Brain microvascular endothelial cell (primary cell): Measurements from ENCODE around the gene IQSEC1.

Experiments
- DNase-seq: peaks from one replicate; pipeline ENCODE4 v3.0.0-alpha.2; 2020
- H3K27ac ChIP-seq: fragments of 250-450 bp; sonication (Bioruptor Pico); 2 replicates; pipeline ENCODE4 v1.5.1; 2020; ENCODE audit warnings: mild to moderate bottlenecking, moderate library complexity
- H3K27me3 ChIP-seq: fragments of 250-450 bp; sonication (Bioruptor Pico); replicated peaks from 2 replicates; pipeline ENCODE4 v1.5.1; 2020; ENCODE audit warnings: mild to moderate bottlenecking
- H3K36me3 ChIP-seq: fragments of 250-450 bp; sonication (Bioruptor Pico); replicated peaks from 2 replicates; pipeline ENCODE4 v1.5.1; 2020; ENCODE audit warnings: mild to moderate bottlenecking
- H3K4me3 ChIP-seq: 2 replicates; pipeline ENCODE4 v1.5.1; 2011; ENCODE audit warnings: low read depth, mild to moderate bottlenecking, control low read depth, low read length, moderate library complexity
- CTCF ChIP-seq: IDR thresholded peaks from 2 replicates; pipeline ENCODE4 v1.5.1; 2011; ENCODE audit warnings: low read depth, mild to moderate bottlenecking, moderate library complexity, low read length, control low read depth, inconsistent platforms; ENCODE audit errors: missing control alignments
- in situ Hi-C: cut with HindIII; loops from 2 replicates; pipeline ENCODE4 v1.10.0; 2017; ENCODE audit warnings: low sequenced_read_pairs, low pct_ligation_motif_present

The IQSEC1 gene

GRCh38 chr3:12893247-12893646, 180.0 kb downstream of the IQSEC1 start:
- Histone ChIP-seq H3K27ac (no peak overlapping the region), H3K36me3 (no peaks in the 10 kb centered on the region), H3K27me3 (peaks cover 8% of the 10 kb centered on the region), H3K4me3 (no peak overlapping the region)
- no peak for TF ChIP-seq CTCF
- DNase-seq: no peak
- in situ Hi-C loops: no loop called here

GRCh38 chr3:12892840-12893189, 180.4 kb downstream of the IQSEC1 start:
- DNase-seq: no peak
- no peak overlapping the region for H3K27ac ChIP-seq
- in situ Hi-C loops: no loop called here
- TF ChIP-seq CTCF: no peak
- no peak overlapping the region for H3K4me3 ChIP-seq
- peaks cover 8% of the 10 kb centered on the region for H3K27me3 ChIP-seq
- H3K36me3 ChIP-seq: no peaks in the 10 kb centered on the region

GRCh38 chr3:12891985-12892839, 181.0 kb downstream of the IQSEC1 start:
- peaks cover 10% of the 10 kb centered on the region for H3K27me3 ChIP-seq
- peak; percentile 88 for TF ChIP-seq CTCF
- H3K36me3 ChIP-seq: no peaks in the 10 kb centered on the region
- peak; percentile 44 for DNase-seq
- H3K4me3 ChIP-seq: peak overlapping the region; percentile 12
- in situ Hi-C loops: no loop called here
- H3K27ac ChIP-seq: no peak overlapping the region

- Histone ChIP-seq H3K27me3 (peaks cover 10% of the 10 kb centered on the region), H3K36me3 (no peaks in the 10 kb centered on the region), H3K4me3 (peak overlapping the region; percentile 12), H3K27ac (no peak overlapping the region)
- in situ Hi-C loops: no loop called here
- no peak for DNase-seq
- no peak for TF ChIP-seq CTCF
These were observed 181.7 kb downstream of the IQSEC1 start for GRCh38 chr3:12891391-12891984.

- in situ Hi-C loops: no loop called here
- Histone ChIP-seq H3K4me3 (no peak overlapping the region), H3K27ac (no peak overlapping the region), H3K27me3 (peaks cover 10% of the 10 kb centered on the region), H3K36me3 (no peaks in the 10 kb centered on the region)
- no peak for DNase-seq
- no peak for TF ChIP-seq CTCF
These were observed 182.4 kb downstream of the IQSEC1 start for GRCh38 chr3:12890610-12891390.
